CD14-positive monocyte (primary cell): ENCODE data around the gene EEF1AKMT3. TPM values are rescaled to one million over a fixed set of nuclear protein-coding genes. Genes with fewer than 3 reads are reported as not detected.

Experiments
- DNase-seq, 3 donors: peaks; one replicate each; pipeline ENCODE4 v3.0.0-alpha.2; 2011 to 2022
- H2AFZ ChIP-seq: 2 replicates; pipeline ENCODE4 v1.6.0; 2012; ENCODE audit warnings: mild to moderate bottlenecking, low read depth, low read length, inconsistent platforms; ENCODE audit not compliant: insufficient read depth, poor library complexity, severe bottlenecking
- H3K27ac ChIP-seq, 2 donors: 1 replicate in 1 of 2; 2 replicates in 1 of 2; pipeline ENCODE4 v1.5.1; 2012 to 2013; ENCODE audit warnings: low read length in 2 of 2, control low read depth in 1 of 2, inconsistent platforms in 1 of 2, low read depth in 1 of 2, mild to moderate bottlenecking in 1 of 2
- H3K27me3 ChIP-seq, 2 donors: one replicate each; pipeline versions ENCODE4 v1.6.0 to v1.6.1; 2011 to 2013; ENCODE audit warnings: low read length in 2 of 2; ENCODE audit not compliant: control insufficient read depth in 2 of 2, insufficient read depth in 2 of 2
- H3K36me3 ChIP-seq, 2 donors: replicated peaks in 1 of 2; 1 replicate in 1 of 2; 2 replicates in 1 of 2; pipeline versions ENCODE4 v1.5.1 to v1.6.1; 2012 to 2013; ENCODE audit warnings: low read length in 2 of 2, control low read depth in 1 of 2, inconsistent platforms in 1 of 2, mild to moderate bottlenecking in 1 of 2; ENCODE audit not compliant: insufficient read depth in 2 of 2, control insufficient read depth in 1 of 2
- H3K4me1 ChIP-seq, 2 donors: 1 replicate in 1 of 2; 2 replicates in 1 of 2; pipeline versions ENCODE4 v1.5.1 to v1.6.1; 2012 to 2013; ENCODE audit warnings: low read length in 2 of 2, control low read depth in 1 of 2, inconsistent platforms in 1 of 2, mild to moderate bottlenecking in 1 of 2, moderate library complexity in 1 of 2; ENCODE audit not compliant: insufficient read depth in 2 of 2, control insufficient read depth in 1 of 2
- H3K4me2 ChIP-seq: replicated peaks from 2 replicates; pipeline ENCODE3; 2012; ENCODE audit warnings: low read length, moderate library complexity, mild to moderate bottlenecking; ENCODE audit not compliant: poor library complexity, severe bottlenecking; ENCODE audit errors: extremely low read depth
- H3K4me3 ChIP-seq, 3 experiments: fragments of 200-600 bp in 1 of 3; sonication (generic) in 1 of 3; replicated peaks in 1 of 3; 1 replicate in 2 of 3; 2 replicates in 1 of 3; pipeline ENCODE4 v1.5.1; 2011 to 2013; ENCODE audit warnings: low read length in 3 of 3, mild to moderate bottlenecking in 3 of 3, control low read depth in 2 of 3, low read depth in 2 of 3, inconsistent platforms in 1 of 3, moderate library complexity in 1 of 3
- H3K79me2 ChIP-seq: 2 replicates; pipeline ENCODE4 v1.6.0; 2012; ENCODE audit warnings: mild to moderate bottlenecking, control low read depth, inconsistent platforms, low read length, moderate library complexity; ENCODE audit not compliant: insufficient read depth
- H3K9ac ChIP-seq: 2 replicates; pipeline ENCODE4 v1.6.0; 2017; ENCODE audit warnings: low read length, mild to moderate bottlenecking; ENCODE audit not compliant: insufficient read depth, poor library complexity, severe bottlenecking
- H3K9me3 ChIP-seq, 2 donors: replicated peaks in 1 of 2; 1 replicate in 1 of 2; 2 replicates in 1 of 2; pipeline versions ENCODE4 v1.5.1 to v1.6.1; 2012 to 2013; ENCODE audit warnings: low read length in 2 of 2, control low read depth in 1 of 2; ENCODE audit not compliant: control insufficient read depth in 1 of 2, insufficient read depth in 1 of 2
- H4K20me1 ChIP-seq: 2 replicates; pipeline ENCODE4 v1.6.0; 2012; ENCODE audit warnings: mild to moderate bottlenecking, low read length, control low read depth, moderate library complexity; ENCODE audit not compliant: insufficient read depth
- H3K27ac Mint-ChIP-seq, 7 donors: one replicate each; pipeline ENCODE4 v1.8.0; 2020; ENCODE audit warnings: mild to moderate bottlenecking in 7 of 7, mixed read lengths in 7 of 7, moderate library complexity in 6 of 7, inconsistent platforms in 2 of 7
- H3K27me3 Mint-ChIP-seq, 3 donors: one replicate each; pipeline ENCODE4 v1.8.0; 2021 to 2022; ENCODE audit warnings: low read depth in 3 of 3, mild to moderate bottlenecking in 3 of 3, mixed read lengths in 3 of 3, moderate library complexity in 3 of 3, inconsistent platforms in 1 of 3
- H3K36me3 Mint-ChIP-seq, 2 donors: one replicate each; pipeline ENCODE4 v1.8.0; 2020; ENCODE audit warnings: mixed read lengths in 2 of 2, inconsistent platforms in 1 of 2, mild to moderate bottlenecking in 1 of 2
- H3K4me1 Mint-ChIP-seq: one replicate; pipeline ENCODE4 v1.8.0; 2020; ENCODE audit warnings: mild to moderate bottlenecking, mixed read lengths
- H3K4me3 Mint-ChIP-seq, 2 donors: one replicate each; pipeline ENCODE4 v1.8.0; 2020; ENCODE audit warnings: mild to moderate bottlenecking in 2 of 2, mixed read lengths in 2 of 2, moderate library complexity in 1 of 2
- H3K9me3 Mint-ChIP-seq, 7 donors: one replicate each; pipeline ENCODE4 v1.8.0; 2020 to 2022; ENCODE audit warnings: mixed read lengths in 7 of 7, mild to moderate bottlenecking in 6 of 7, moderate library complexity in 6 of 7, inconsistent platforms in 2 of 7
- CTCF ChIP-seq: fragments of 200-600 bp; IDR thresholded peaks from one replicate; pipeline ENCODE4 v1.8.0; 2022; ENCODE audit warnings: antibody characterized with exemption, mild to moderate bottlenecking
- WGBS: methylation state at CpG from one replicate; pipeline ENCODE4 v1.1.5; 2013; ENCODE audit warnings: missing lambda C conversion rate; ENCODE audit not compliant: insufficient coverage; 5-methylcytosine and 5-hydroxymethylcytosine counted together
- intact Hi-C, 2 donors: fragments of 100-400 bp; cut with micrococcal nuclease; formaldehyde crosslinking; loops; one replicate each; pipeline versions ENCODE4 v1.15.0 to v1.15.1; 2023
- polyA plus RNA-seq, 3 donors: library from polyadenylated mRNA; depleted of rRNA in 1 of 3; unstranded in 2 of 3; stranded (reverse) in 1 of 3; fragments of 300-500 nt in 2 of 3; fragments of >200 nt in 1 of 3; fragmentation: Illumina TruSeq in 2 of 3; gene quantifications; 1 replicate in 2 of 3; 2 replicates in 1 of 3; pipeline ENCODE4 v1.2.3, GENCODE V29; 2012 to 2021

EEF1AKMT3 gene
- polyA plus RNA-seq, 3 donors, result 3.4 to 4.2 (median 3.4) TPM

GRCh38 chr12:57760347-57760982 is 11.9 kb upstream of the EEF1AKMT3 start:
- Histone ChIP-seq H3K27me3 (peaks cover 17 to 28% of the 10 kb centered on the region in 2 donors), H3K9me3 (no peaks in the 10 kb centered on the region), H2AFZ (no peak overlapping the region), H3K4me1 (peaks cover 25 to 27% of the 10 kb centered on the region in 2 donors), H4K20me1 (no peaks in the 10 kb centered on the region), H3K4me2 (no peak overlapping the region), H3K27ac (no peak overlapping the region), H3K4me3 (no peak overlapping the region), H3K36me3 (peaks cover 6 to 14% of the 10 kb centered on the region in 2 donors), H3K9ac (no peak overlapping the region), H3K79me2 (no peaks in the 10 kb centered on the region)
- no peak for TF ChIP-seq CTCF
- intact Hi-C loops, result no loop called here
- Mint-ChIP-seq H3K9me3 (peaks cover 0 to 8% (median 5%) of the 10 kb centered on the region in 7 donors), H3K36me3 (peaks cover 14% of the 10 kb centered on the region in 2 donors), H3K27ac (no peak overlapping the region), H3K27me3 (peaks cover 25 to 27% (median 26%) of the 10 kb centered on the region in 3 donors), H3K4me1 (peaks cover 26% of the 10 kb centered on the region), H3K4me3 (no peak overlapping the region)
- no CpG with 5 or more reads among the region's 3 CpGs for WGBS
- DNase-seq, result no peak

GRCh38 chr12:57761391-57761998 is 10.9 kb upstream of the EEF1AKMT3 start:
- no peak for TF ChIP-seq CTCF
- H3K27ac Mint-ChIP-seq, result no peak overlapping the region
- no peak overlapping the region for H3K4me3 Mint-ChIP-seq
- H2AFZ ChIP-seq, result no peak overlapping the region
- H3K27me3 ChIP-seq, result peaks cover 27 to 38% of the 10 kb centered on the region in 2 donors
- peaks cover 35 to 38% (median 37%) of the 10 kb centered on the region in 3 donors for H3K27me3 Mint-ChIP-seq
- H3K79me2 ChIP-seq, result no peaks in the 10 kb centered on the region
- no peak overlapping the region for H3K4me3 ChIP-seq
- no peak overlapping the region for H3K27ac ChIP-seq
- no peak for DNase-seq
- peaks cover 28 to 29% of the 10 kb centered on the region in 2 donors for H3K4me1 ChIP-seq
- H3K4me1 Mint-ChIP-seq, result peaks cover 30% of the 10 kb centered on the region
- peaks cover 0 to 15% (median 6%) of the 10 kb centered on the region in 7 donors for H3K9me3 Mint-ChIP-seq
- no peak overlapping the region for H3K4me2 ChIP-seq
- H3K9me3 ChIP-seq, result peaks cover 0 to 3% of the 10 kb centered on the region in 2 donors
- H4K20me1 ChIP-seq, result no peaks in the 10 kb centered on the region
- no peak overlapping the region for H3K9ac ChIP-seq
- WGBS, result 100% methylated on average over 2 of the region's 4 CpGs
- H3K36me3 ChIP-seq, result peaks cover 6 to 14% of the 10 kb centered on the region in 2 donors
- intact Hi-C loops, result no loop called here
- peaks cover 14% of the 10 kb centered on the region in 2 donors for H3K36me3 Mint-ChIP-seq
